ENCODE measurements around the gene NPAS2.

NPAS2 gene

GRCh38 chr2:100842241-100842922 lies 22.4 kb downstream of the NPAS2 start:
- Histone ChIP-seq H3K9me3 (ENCODE audit: control insufficient read depth, insufficient read depth, low read depth, low read length) (peaks cover 5% of the 10 kb centered on the region; the same call in 1 of the 2 replicates), H3K27me3 (ENCODE audit: control insufficient read depth, insufficient read depth, low read length) (no peaks in the 10 kb centered on the region), H3K9ac (ENCODE audit: low read length) (no peak overlapping the region), H3K4me3 (ENCODE audit: low read depth, low read length) (no peak overlapping the region), H3K36me3 (ENCODE audit: control insufficient read depth, insufficient read depth, low read length) (no peaks in the 10 kb centered on the region), H3K27ac (ENCODE audit: low read depth, low read length) (no peak overlapping the region), H3K4me1 (ENCODE audit: control insufficient read depth, insufficient read depth, low read length) (no peaks in the 10 kb centered on the region)

GRCh38 chr2:100844514-100844913 lies 24.6 kb downstream of the NPAS2 start:
- Histone ChIP-seq H3K9ac (ENCODE audit: low read length) (no peak overlapping the region), H3K4me3 (ENCODE audit: low read depth, low read length) (no peak overlapping the region), H3K27me3 (ENCODE audit: control insufficient read depth, insufficient read depth, low read length) (no peaks in the 10 kb centered on the region), H3K4me1 (ENCODE audit: control insufficient read depth, insufficient read depth, low read length) (no peaks in the 10 kb centered on the region), H3K27ac (ENCODE audit: low read depth, low read length) (no peak overlapping the region), H3K36me3 (ENCODE audit: control insufficient read depth, insufficient read depth, low read length) (no peaks in the 10 kb centered on the region), H3K9me3 (ENCODE audit: control insufficient read depth, insufficient read depth, low read depth, low read length) (peaks cover 5% of the 10 kb centered on the region; the same call in 1 of the 2 replicates)

GRCh38 chr2:100845141-100845991 lies 25.4 kb downstream of the NPAS2 start:
- H3K27me3 ChIP-seq (ENCODE audit: control insufficient read depth, insufficient read depth, low read length), result no peaks in the 10 kb centered on the region
- H3K36me3 ChIP-seq (ENCODE audit: control insufficient read depth, insufficient read depth, low read length), result no peaks in the 10 kb centered on the region
- no peak overlapping the region for H3K27ac ChIP-seq (ENCODE audit: low read depth, low read length)
- no peak overlapping the region for H3K9ac ChIP-seq (ENCODE audit: low read length)
- H3K4me1 ChIP-seq (ENCODE audit: control insufficient read depth, insufficient read depth, low read length), result no peaks in the 10 kb centered on the region
- H3K4me3 ChIP-seq (ENCODE audit: low read depth, low read length), result no peak overlapping the region
- peaks cover 5% of the 10 kb centered on the region; the same call in 1 of the 2 replicates for H3K9me3 ChIP-seq (ENCODE audit: control insufficient read depth, insufficient read depth, low read depth, low read length)

GRCh38 chr2:100846716-100847115 lies 26.8 kb downstream of the NPAS2 start:
- Histone ChIP-seq H3K4me1 (ENCODE audit: control insufficient read depth, insufficient read depth, low read length) (no peaks in the 10 kb centered on the region), H3K27me3 (ENCODE audit: control insufficient read depth, insufficient read depth, low read length) (no peaks in the 10 kb centered on the region), H3K36me3 (ENCODE audit: control insufficient read depth, insufficient read depth, low read length) (no peaks in the 10 kb centered on the region), H3K9me3 (ENCODE audit: control insufficient read depth, insufficient read depth, low read depth, low read length) (peaks cover 5% of the 10 kb centered on the region; the same call in 1 of the 2 replicates), H3K4me3 (ENCODE audit: low read depth, low read length) (no peak overlapping the region), H3K27ac (ENCODE audit: low read depth, low read length) (no peak overlapping the region), H3K9ac (ENCODE audit: low read length) (no peak overlapping the region)

- no peak overlapping the region for H3K9ac ChIP-seq (ENCODE audit: low read length)
- no peak overlapping the region for H3K4me3 ChIP-seq (ENCODE audit: low read depth, low read length)
- no peaks in the 10 kb centered on the region for H3K4me1 ChIP-seq (ENCODE audit: control insufficient read depth, insufficient read depth, low read length)
- no peaks in the 10 kb centered on the region for H3K9me3 ChIP-seq (ENCODE audit: control insufficient read depth, insufficient read depth, low read depth, low read length)
- H3K27me3 ChIP-seq (ENCODE audit: control insufficient read depth, insufficient read depth, low read length), result no peaks in the 10 kb centered on the region
- H3K36me3 ChIP-seq (ENCODE audit: control insufficient read depth, insufficient read depth, low read length), result no peaks in the 10 kb centered on the region
- H3K27ac ChIP-seq (ENCODE audit: low read depth, low read length), result no peak overlapping the region
Measured at GRCh38 chr2:100852447-100852846, 32.5 kb downstream of the NPAS2 start.

GRCh38 chr2:100852999-100853908 lies 33.3 kb downstream of the NPAS2 start:
- H3K4me3 ChIP-seq (ENCODE audit: low read depth, low read length), result no peak overlapping the region
- no peak overlapping the region for H3K9ac ChIP-seq (ENCODE audit: low read length)
- H3K9me3 ChIP-seq (ENCODE audit: control insufficient read depth, insufficient read depth, low read depth, low read length), result no peaks in the 10 kb centered on the region
- no peaks in the 10 kb centered on the region for H3K27me3 ChIP-seq (ENCODE audit: control insufficient read depth, insufficient read depth, low read length)
- H3K4me1 ChIP-seq (ENCODE audit: control insufficient read depth, insufficient read depth, low read length), result no peaks in the 10 kb centered on the region
- no peaks in the 10 kb centered on the region for H3K36me3 ChIP-seq (ENCODE audit: control insufficient read depth, insufficient read depth, low read length)
- H3K27ac ChIP-seq (ENCODE audit: low read depth, low read length), result no peak overlapping the region

- no peak overlapping the region for H3K9ac ChIP-seq (ENCODE audit: low read length)
- H3K27ac ChIP-seq (ENCODE audit: low read depth, low read length), result no peak overlapping the region
- H3K36me3 ChIP-seq (ENCODE audit: control insufficient read depth, insufficient read depth, low read length), result no peaks in the 10 kb centered on the region
- H3K4me1 ChIP-seq (ENCODE audit: control insufficient read depth, insufficient read depth, low read length), result no peaks in the 10 kb centered on the region
- H3K27me3 ChIP-seq (ENCODE audit: control insufficient read depth, insufficient read depth, low read length), result no peaks in the 10 kb centered on the region
- H3K9me3 ChIP-seq (ENCODE audit: control insufficient read depth, insufficient read depth, low read depth, low read length), result no peaks in the 10 kb centered on the region
- H3K4me3 ChIP-seq (ENCODE audit: low read depth, low read length), result no peak overlapping the region
Measured at GRCh38 chr2:100853909-100854810, 34.2 kb downstream of the NPAS2 start.

- H3K4me1 ChIP-seq (ENCODE audit: control insufficient read depth, insufficient read depth, low read length), result no peaks in the 10 kb centered on the region
- no peaks in the 10 kb centered on the region for H3K9me3 ChIP-seq (ENCODE audit: control insufficient read depth, insufficient read depth, low read depth, low read length)
- no peak overlapping the region for H3K9ac ChIP-seq (ENCODE audit: low read length)
- H3K36me3 ChIP-seq (ENCODE audit: control insufficient read depth, insufficient read depth, low read length), result no peaks in the 10 kb centered on the region
- no peak overlapping the region for H3K4me3 ChIP-seq (ENCODE audit: low read depth, low read length)
- no peak overlapping the region for H3K27ac ChIP-seq (ENCODE audit: low read depth, low read length)
- no peaks in the 10 kb centered on the region for H3K27me3 ChIP-seq (ENCODE audit: control insufficient read depth, insufficient read depth, low read length)
Measured at GRCh38 chr2:100855084-100855483, 35.1 kb downstream of the NPAS2 start.

- H3K4me1 ChIP-seq (ENCODE audit: control insufficient read depth, insufficient read depth, low read length), result no peaks in the 10 kb centered on the region
- H3K27ac ChIP-seq (ENCODE audit: low read depth, low read length), result no peak overlapping the region
- H3K9ac ChIP-seq (ENCODE audit: low read length), result no peak overlapping the region
- no peaks in the 10 kb centered on the region for H3K36me3 ChIP-seq (ENCODE audit: control insufficient read depth, insufficient read depth, low read length)
- H3K4me3 ChIP-seq (ENCODE audit: low read depth, low read length), result no peak overlapping the region
- H3K9me3 ChIP-seq (ENCODE audit: control insufficient read depth, insufficient read depth, low read depth, low read length), result no peaks in the 10 kb centered on the region
- H3K27me3 ChIP-seq (ENCODE audit: control insufficient read depth, insufficient read depth, low read length), result no peaks in the 10 kb centered on the region
Measured at GRCh38 chr2:100855606-100856005, 35.7 kb downstream of the NPAS2 start.

GRCh38 chr2:100856732-100857131 lies 36.8 kb downstream of the NPAS2 start:
- Histone ChIP-seq H3K4me1 (ENCODE audit: control insufficient read depth, insufficient read depth, low read length) (no peaks in the 10 kb centered on the region), H3K36me3 (ENCODE audit: control insufficient read depth, insufficient read depth, low read length) (no peaks in the 10 kb centered on the region), H3K27ac (ENCODE audit: low read depth, low read length) (no peak overlapping the region), H3K9ac (ENCODE audit: low read length) (no peak overlapping the region), H3K4me3 (ENCODE audit: low read depth, low read length) (no peak overlapping the region), H3K9me3 (ENCODE audit: control insufficient read depth, insufficient read depth, low read depth, low read length) (no peaks in the 10 kb centered on the region), H3K27me3 (ENCODE audit: control insufficient read depth, insufficient read depth, low read length) (no peaks in the 10 kb centered on the region)

Data from HUES6 (cell line).